Loucy (cell line): ENCODE results near the gene CKAP4.

ENCODE experiments used
- EZH2phosphoT487 ChIP-seq: fragments of 200-600 bp; IDR thresholded peaks from 2 replicates; pipeline ENCODE4 v1.6.1; 2018; ENCODE audit warnings: antibody characterized with exemption, mild to moderate bottlenecking, moderate library complexity, borderline replicate concordance
- TF ChIP-seq, protein P1 (sequence below): fragments of 200-600 bp; sonication (generic); conservative IDR thresholded peaks from 2 replicates; pipeline ENCODE4 v1.5.1; 2014; ENCODE audit warnings: mild to moderate bottlenecking, antibody characterized with exemption, low read length

DNA sequence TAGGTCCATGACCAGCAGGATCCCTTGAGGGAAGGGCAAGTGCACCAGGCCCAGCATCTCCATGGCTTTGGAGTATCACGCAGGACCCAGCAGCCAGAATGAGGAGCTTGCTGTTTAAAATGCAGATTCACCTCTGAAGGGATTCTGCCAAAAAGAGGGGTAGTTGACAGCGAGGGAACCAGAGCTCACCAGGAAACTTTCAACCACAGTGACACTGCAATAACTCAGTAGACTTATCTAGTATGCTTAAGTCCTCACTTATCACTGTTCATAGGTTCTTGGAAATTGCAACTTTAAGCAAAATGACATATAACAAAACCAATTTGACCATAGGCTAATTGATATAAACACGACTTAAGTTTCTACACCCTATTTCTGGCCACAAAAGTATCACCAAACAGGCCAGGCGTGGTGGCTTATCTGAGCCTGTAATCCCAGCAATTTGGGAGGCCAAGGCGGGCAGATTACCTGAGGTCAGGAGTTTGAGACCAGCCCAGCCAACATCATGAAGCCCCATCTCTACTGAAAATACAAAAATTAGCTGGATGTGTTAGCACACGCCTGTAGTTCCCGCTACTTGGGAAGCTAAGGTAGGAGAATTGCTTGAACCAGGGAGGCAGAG lies 21.4 kb upstream of the CKAP4 start:
- TF ChIP-seq, protein P1, sequence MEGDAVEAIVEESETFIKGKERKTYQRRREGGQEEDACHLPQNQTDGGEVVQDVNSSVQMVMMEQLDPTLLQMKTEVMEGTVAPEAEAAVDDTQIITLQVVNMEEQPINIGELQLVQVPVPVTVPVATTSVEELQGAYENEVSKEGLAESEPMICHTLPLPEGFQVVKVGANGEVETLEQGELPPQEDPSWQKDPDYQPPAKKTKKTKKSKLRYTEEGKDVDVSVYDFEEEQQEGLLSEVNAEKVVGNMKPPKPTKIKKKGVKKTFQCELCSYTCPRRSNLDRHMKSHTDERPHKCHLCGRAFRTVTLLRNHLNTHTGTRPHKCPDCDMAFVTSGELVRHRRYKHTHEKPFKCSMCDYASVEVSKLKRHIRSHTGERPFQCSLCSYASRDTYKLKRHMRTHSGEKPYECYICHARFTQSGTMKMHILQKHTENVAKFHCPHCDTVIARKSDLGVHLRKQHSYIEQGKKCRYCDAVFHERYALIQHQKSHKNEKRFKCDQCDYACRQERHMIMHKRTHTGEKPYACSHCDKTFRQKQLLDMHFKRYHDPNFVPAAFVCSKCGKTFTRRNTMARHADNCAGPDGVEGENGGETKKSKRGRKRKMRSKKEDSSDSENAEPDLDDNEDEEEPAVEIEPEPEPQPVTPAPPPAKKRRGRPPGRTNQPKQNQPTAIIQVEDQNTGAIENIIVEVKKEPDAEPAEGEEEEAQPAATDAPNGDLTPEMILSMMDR, result no peak
- TF ChIP-seq EZH2phosphoT487, result no peak
